Activated T-cell treated with anti-CD3 and anti-CD28 coated beads, Interleukin-2, amount 50 U/mL, for 4 hours (primary cell): ENCODE data around the gene PCBD2. TPM values are rescaled to one million over a fixed set of nuclear protein-coding genes. Genes with fewer than 3 reads are reported as not detected.
"Not testable (repeated sequence)": the region's sequence is repeated elsewhere in the genome, so short reads cannot be mapped to it uniquely, and the experiment has no call there.

Source experiments
- ATAC-seq, 2 donors: fragments of 200-7000 bp; cut with Tn5 transposase; one replicate each; pipeline ENCODE4 v1.10.0; 2021
- DNase-seq: peaks from one replicate; pipeline ENCODE4 v3.0.0-alpha.2; 2020
- H3K27me3 Mint-ChIP-seq: one replicate; pipeline ENCODE4 v1.8.0; 2021; ENCODE audit warnings: low read depth, mixed read lengths
- H3K36me3 Mint-ChIP-seq: one replicate; pipeline ENCODE4 v1.8.0; 2022; ENCODE audit warnings: mixed read lengths; ENCODE audit not compliant: insufficient read depth
- H3K4me1 Mint-ChIP-seq: one replicate; pipeline ENCODE4 v1.8.0; 2021; ENCODE audit warnings: low read depth, mixed read lengths
- H3K4me3 Mint-ChIP-seq: one replicate; pipeline ENCODE4 v1.8.0; 2021; ENCODE audit warnings: mild to moderate bottlenecking, moderate library complexity, mixed read lengths
- H3K9me3 Mint-ChIP-seq: one replicate; pipeline ENCODE4 v1.8.0; 2021; ENCODE audit warnings: mixed read lengths
- total RNA-seq, 3 donors: library from RNA; stranded (reverse); gene quantifications; one replicate each; pipeline ENCODE4 v1.2.1, GENCODE V29; 2021

Gene PCBD2
- 1 to 10 TPM; 5.5 to 8.0 (median 6.6) TPM for total RNA-seq

GRCh38 chr5:134904610-134905245 is at the start of gene PCBD2:
TSS of gene PCBD2 (plus strand) at chr5:134905131. CDS start at chr5:134905140, 9 bp downstream.
- Mint-ChIP-seq H3K9me3 (no peaks in the 10 kb centered on the region), H3K4me3 (peak within 1 kb of the TSS; percentile 93), H3K36me3 (peaks cover 3% of the 10 kb centered on the region), H3K27me3 (no peaks in the 10 kb centered on the region), H3K4me1 (peaks cover 9% of the 10 kb centered on the region)
- ATAC-seq: peak; percentile 86 to 88
- peak; percentile 88 for DNase-seq

DNA sequence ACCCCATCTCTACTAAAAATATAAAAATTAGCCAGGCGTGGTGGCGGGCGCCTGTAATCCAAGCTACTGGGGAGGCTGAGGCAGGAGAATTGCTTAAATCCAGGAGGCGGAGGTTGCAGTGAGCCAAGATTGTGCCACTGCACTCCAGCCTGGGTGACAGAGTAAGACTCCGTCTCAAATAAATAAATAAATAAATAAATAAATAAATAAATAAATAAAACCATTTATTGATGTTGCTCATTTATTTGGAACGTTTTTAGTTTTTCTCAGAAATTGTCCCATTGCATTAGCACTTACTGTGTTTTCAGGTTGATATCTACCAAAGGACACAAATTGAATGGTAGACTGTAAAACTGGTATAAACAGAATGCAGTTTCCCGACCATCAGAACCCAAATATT is 48.5 kb upstream of the PCBD2 start:
- not testable (repeated sequence) for DNase-seq, ATAC-seq, H3K27me3 Mint-ChIP-seq, H3K9me3 Mint-ChIP-seq, H3K4me3 Mint-ChIP-seq, H3K4me1 Mint-ChIP-seq
- peaks cover 22% of the 10 kb centered on the region for H3K36me3 Mint-ChIP-seq

GRCh38 chr5:134857401-134857800 is 47.5 kb upstream of the PCBD2 start:
- ATAC-seq (no peak), DNase-seq (no peak)
- H3K4me1 Mint-ChIP-seq: peaks cover 7% of the 10 kb centered on the region
- H3K36me3 Mint-ChIP-seq: peaks cover 20% of the 10 kb centered on the region
- no peaks in the 10 kb centered on the region for H3K9me3 Mint-ChIP-seq
- no peaks in the 10 kb centered on the region for H3K27me3 Mint-ChIP-seq
- H3K4me3 Mint-ChIP-seq: no peak overlapping the region

DNA sequence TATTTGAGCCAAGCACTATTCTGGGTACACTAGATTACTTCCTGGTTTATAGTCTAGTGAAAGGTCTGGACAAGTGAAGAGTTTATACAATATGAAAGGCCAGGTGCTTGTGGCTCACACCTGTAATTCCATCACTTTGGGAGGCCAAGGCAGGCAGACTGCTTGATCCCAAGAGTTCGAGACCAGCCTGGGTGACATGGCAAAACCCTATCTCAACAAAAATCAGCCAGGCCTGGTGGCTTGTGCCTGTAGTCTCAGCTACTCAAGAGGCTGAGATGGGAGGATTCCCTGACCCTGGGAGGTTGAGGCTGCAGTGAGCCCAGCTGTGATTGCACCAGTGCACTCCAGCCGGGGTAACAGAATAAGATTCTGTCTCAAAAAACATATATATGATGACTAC is 40.2 kb upstream of the PCBD2 start:
- DNase-seq (no peak), ATAC-seq (no peak)
- Mint-ChIP-seq H3K27me3 (no peaks in the 10 kb centered on the region), H3K4me3 (no peak overlapping the region), H3K9me3 (no peaks in the 10 kb centered on the region), H3K4me1 (no peaks in the 10 kb centered on the region), H3K36me3 (no peaks in the 10 kb centered on the region)

- peaks cover 13% of the 10 kb centered on the region for H3K36me3 Mint-ChIP-seq
- H3K27me3 Mint-ChIP-seq: no peaks in the 10 kb centered on the region
- no peaks in the 10 kb centered on the region for H3K9me3 Mint-ChIP-seq
- peaks cover 34% of the 10 kb centered on the region for H3K4me1 Mint-ChIP-seq
- ATAC-seq: no peak
- no peak for DNase-seq
- peak overlapping the region; percentile 96 for H3K4me3 Mint-ChIP-seq
These were observed 31.4 kb upstream of the PCBD2 start for GRCh38 chr5:134873494-134873893.

GRCh38 chr5:134873987-134874830 is 30.7 kb upstream of the PCBD2 start, which contains the start of gene TXNDC15:
TSS of gene TXNDC15 (plus strand) at chr5:134874371. CDS start at chr5:134874428, 57 bp downstream.
- DNase-seq (peak; percentile 71), ATAC-seq (peak; percentile 88 to 92)
- Mint-ChIP-seq H3K9me3 (no peaks in the 10 kb centered on the region), H3K36me3 (peaks cover 13% of the 10 kb centered on the region), H3K4me1 (peaks cover 39% of the 10 kb centered on the region), H3K27me3 (no peaks in the 10 kb centered on the region), H3K4me3 (peak within 1 kb of the TSS; percentile 96)

DNA sequence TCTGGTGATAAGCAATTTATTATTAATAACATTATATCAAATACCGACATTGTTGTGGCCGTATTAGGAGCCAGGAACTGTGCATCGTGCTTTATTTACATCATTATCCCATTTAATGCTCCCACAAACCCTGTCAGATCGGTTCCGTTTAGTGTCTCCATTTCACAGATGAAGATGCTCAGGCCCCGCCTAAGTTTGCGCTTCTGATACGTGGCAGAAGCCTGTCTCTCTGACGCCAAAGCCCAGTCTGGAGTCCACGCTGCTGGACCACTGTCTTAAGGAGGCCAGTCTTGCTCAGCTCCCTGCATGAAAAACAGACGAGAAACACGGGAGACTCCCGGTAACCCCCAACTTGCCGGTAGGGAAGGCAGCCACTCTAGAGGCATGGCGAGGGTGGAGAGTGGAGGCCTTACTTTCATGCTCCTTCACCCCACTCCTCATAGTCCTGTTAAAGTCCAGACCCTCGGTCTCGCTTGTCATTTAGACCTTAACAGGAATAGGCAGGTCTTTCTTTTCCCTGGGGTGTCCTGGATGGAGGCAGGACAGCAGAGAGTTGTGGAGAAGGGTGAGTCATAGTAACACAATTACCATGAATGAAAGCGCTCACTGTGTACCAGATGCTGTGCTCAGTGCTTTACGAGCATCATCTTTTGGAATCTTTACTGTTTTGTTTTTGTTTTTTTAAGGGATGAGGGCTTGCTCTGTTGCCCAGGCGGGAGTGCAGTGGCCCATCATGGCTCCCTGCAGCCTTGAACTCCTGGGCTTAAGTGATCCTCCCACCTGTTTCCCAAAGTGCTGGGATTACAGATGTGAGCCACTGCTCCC is 29.9 kb upstream of the PCBD2 start:
- Mint-ChIP-seq H3K4me1 (peaks cover 42% of the 10 kb centered on the region), H3K4me3 (peak overlapping the region; percentile 96), H3K9me3 (no peaks in the 10 kb centered on the region), H3K36me3 (peaks cover 13% of the 10 kb centered on the region), H3K27me3 (no peaks in the 10 kb centered on the region)
- DNase-seq (peak; percentile 9), ATAC-seq (peak; percentile 61 to 63)

- Mint-ChIP-seq H3K4me3 (no peak overlapping the region), H3K4me1 (peaks cover 47% of the 10 kb centered on the region), H3K9me3 (no peaks in the 10 kb centered on the region), H3K27me3 (no peaks in the 10 kb centered on the region), H3K36me3 (peaks cover 15% of the 10 kb centered on the region)
- ATAC-seq (no peak), DNase-seq (no peak)
These were observed 27.8 kb upstream of the PCBD2 start for GRCh38 chr5:134877159-134877558.

- H3K36me3 Mint-ChIP-seq: peaks cover 15% of the 10 kb centered on the region
- no peak overlapping the region for H3K4me3 Mint-ChIP-seq
- no peaks in the 10 kb centered on the region for H3K9me3 Mint-ChIP-seq
- no peaks in the 10 kb centered on the region for H3K27me3 Mint-ChIP-seq
- peaks cover 45% of the 10 kb centered on the region for H3K4me1 Mint-ChIP-seq
- no peak for ATAC-seq
- no peak for DNase-seq
These were observed 26.5 kb upstream of the PCBD2 start for GRCh38 chr5:134878403-134878802.

- Mint-ChIP-seq H3K36me3 (peaks cover 15% of the 10 kb centered on the region), H3K9me3 (no peaks in the 10 kb centered on the region), H3K4me1 (peaks cover 42% of the 10 kb centered on the region), H3K27me3 (no peaks in the 10 kb centered on the region), H3K4me3 (no peak overlapping the region)
- ATAC-seq: no peak
- DNase-seq: no peak
These were observed 25.5 kb upstream of the PCBD2 start for GRCh38 chr5:134879456-134879855.

DNA sequence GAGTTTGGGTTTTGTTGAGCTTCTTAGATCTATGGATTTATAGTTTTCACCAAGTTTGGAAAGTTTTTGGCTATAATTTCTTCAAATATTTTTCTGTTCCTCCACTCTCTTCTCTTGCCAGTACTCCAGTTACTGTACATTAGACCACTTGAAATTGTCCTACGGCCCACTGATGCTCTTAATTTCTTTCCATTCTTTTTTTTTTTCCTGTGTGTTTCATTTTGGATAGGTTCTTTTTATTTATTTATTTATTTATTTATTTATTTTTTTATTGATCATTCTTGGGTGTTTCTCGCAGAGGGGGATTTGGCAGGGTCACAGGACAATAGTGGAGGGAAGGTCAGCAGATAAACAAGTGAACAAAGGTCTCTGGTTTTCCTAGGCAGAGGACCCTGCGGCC is 24.0 kb upstream of the PCBD2 start:
- Mint-ChIP-seq H3K4me1 (peaks cover 38% of the 10 kb centered on the region), H3K36me3 (peaks cover 15% of the 10 kb centered on the region)
- DNase-seq, ATAC-seq, H3K27me3 Mint-ChIP-seq, H3K9me3 Mint-ChIP-seq, H3K4me3 Mint-ChIP-seq: not testable (repeated sequence)

DNA sequence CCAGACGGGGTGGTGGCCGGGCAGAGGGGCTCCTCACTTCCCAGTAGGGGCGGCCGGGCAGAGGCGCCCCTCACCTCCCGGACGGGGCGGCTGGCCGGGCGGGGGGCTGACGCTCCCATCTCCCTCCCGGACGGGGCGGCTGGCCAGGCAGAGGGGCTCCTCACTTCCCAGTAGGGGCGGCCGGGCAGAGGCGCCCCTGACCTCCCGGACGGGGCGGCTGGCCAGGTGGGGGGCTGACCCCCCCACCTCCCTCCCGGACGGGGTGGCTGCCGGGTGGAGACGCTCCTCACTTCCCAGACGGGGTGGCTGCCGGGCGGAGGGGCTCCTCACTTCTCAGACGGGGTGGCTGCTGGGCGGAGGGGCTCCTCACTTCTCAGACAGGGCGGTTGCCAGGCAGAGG is 23.2 kb upstream of the PCBD2 start:
- not testable (repeated sequence) for DNase-seq, H3K4me3 Mint-ChIP-seq, ATAC-seq, H3K36me3 Mint-ChIP-seq, H3K9me3 Mint-ChIP-seq, H3K27me3 Mint-ChIP-seq
- H3K4me1 Mint-ChIP-seq: peaks cover 30% of the 10 kb centered on the region

GRCh38 chr5:134887593-134888159 is 17.3 kb upstream of the PCBD2 start:
- no peaks in the 10 kb centered on the region for H3K9me3 Mint-ChIP-seq
- no peaks in the 10 kb centered on the region for H3K27me3 Mint-ChIP-seq
- H3K36me3 Mint-ChIP-seq: peaks cover 24% of the 10 kb centered on the region
- H3K4me1 Mint-ChIP-seq: peaks cover 8% of the 10 kb centered on the region
- ATAC-seq (no peak), DNase-seq (no peak)
- H3K4me3 Mint-ChIP-seq: no peak overlapping the region

- Mint-ChIP-seq H3K27me3 (no peaks in the 10 kb centered on the region), H3K9me3 (no peaks in the 10 kb centered on the region), H3K4me3 (no peak overlapping the region), H3K4me1 (peaks cover 8% of the 10 kb centered on the region), H3K36me3 (peaks cover 26% of the 10 kb centered on the region)
- ATAC-seq (no peak), DNase-seq (no peak)
These were observed 15.6 kb upstream of the PCBD2 start for GRCh38 chr5:134889335-134889734.
